Measurements from ENCODE around the gene SPOCK3. TPM values are rescaled to one million over a fixed set of nuclear protein-coding genes. Genes with fewer than 3 reads are reported as not detected.

The SPOCK3 gene
- total and polyA plus RNA-seq, 12 donors: 0.08 to 0.53 (median 0.37) TPM; not detected in 9

- no peak for ATAC-seq
- WGBS, 2 donors: 56 to 68% methylated on average over 3 of the region's 3 CpGs
- no peaks in the 10 kb centered on the region for H3K27me3 ChIP-seq
- H3K27ac ChIP-seq: no peak overlapping the region
- intact Hi-C loops (cut with DNase I): no loop called here
- H3K9me3 ChIP-seq: no peaks in the 10 kb centered on the region
- DNase-seq: no peak
- no peak overlapping the region for H3K4me3 ChIP-seq
- no peaks in the 10 kb centered on the region for H3K4me1 ChIP-seq
- no peaks in the 10 kb centered on the region for H3K36me3 ChIP-seq
- no peak for TF ChIP-seq CTCF (IDR thresholded peaks at IDR 0.05)
Observed at GRCh38 chr4:167218022-167218608, 16.2 kb downstream of the SPOCK3 start.

GRCh38 chr4:167216783-167217182, 17.5 kb downstream of the SPOCK3 start:
- TF ChIP-seq CTCF (IDR thresholded peaks at IDR 0.05): no peak
- no peaks in the 10 kb centered on the region for H3K4me1 ChIP-seq
- no peaks in the 10 kb centered on the region for H3K27me3 ChIP-seq
- intact Hi-C loops (cut with DNase I): no loop called here
- WGBS, 2 donors: 70 to 83% methylated on average over 2 of the region's 2 CpGs
- no peak overlapping the region for H3K4me3 ChIP-seq
- H3K9me3 ChIP-seq: no peaks in the 10 kb centered on the region
- H3K27ac ChIP-seq: no peak overlapping the region
- no peak for ATAC-seq
- H3K36me3 ChIP-seq: no peaks in the 10 kb centered on the region
- no peak for DNase-seq

- Histone ChIP-seq H3K36me3 (no peaks in the 10 kb centered on the region), H3K9me3 (no peaks in the 10 kb centered on the region), H3K4me3 (no peak overlapping the region), H3K4me1 (no peaks in the 10 kb centered on the region), H3K27ac (no peak overlapping the region), H3K27me3 (no peaks in the 10 kb centered on the region)
- DNase-seq (no peak), ATAC-seq (no peak)
- WGBS, 2 donors: 65 to 72% methylated on average over 2 of the region's 2 CpGs
- TF ChIP-seq CTCF (IDR thresholded peaks at IDR 0.05): no peak
- intact Hi-C loops (cut with DNase I): no loop called here
Observed at GRCh38 chr4:167210166-167210565, 24.1 kb downstream of the SPOCK3 start.

- Histone ChIP-seq H3K9me3 (peaks cover 0 to 25% (median 0%) of the 10 kb centered on the region in 11 donors), H3K4me3 (no peak overlapping the region), H3K36me3 (no peaks in the 10 kb centered on the region), H3K27me3 (no peaks in the 10 kb centered on the region), H3K4me1 (no peaks in the 10 kb centered on the region), H3K27ac (no peak overlapping the region)
- no peak for ATAC-seq
- WGBS, 2 donors: 88 to 91% methylated on average over 1 of the region's 1 CpG
- intact Hi-C loops (cut with DNase I): no loop called here
- DNase-seq: no peak
- TF ChIP-seq CTCF (IDR thresholded peaks at IDR 0.05): no peak
Observed at GRCh38 chr4:167196344-167197012, 37.8 kb downstream of the SPOCK3 start.
